ENCODE measurements around the gene B4GALT5. TPM values are rescaled to one million over a fixed set of nuclear protein-coding genes. Genes with fewer than 3 reads are reported as not detected.

B4GALT5 gene
- polyA plus RNA-seq, 1 of the 3 experiments (the other 2 are of a cell fraction), result 35.1 TPM

DNA sequence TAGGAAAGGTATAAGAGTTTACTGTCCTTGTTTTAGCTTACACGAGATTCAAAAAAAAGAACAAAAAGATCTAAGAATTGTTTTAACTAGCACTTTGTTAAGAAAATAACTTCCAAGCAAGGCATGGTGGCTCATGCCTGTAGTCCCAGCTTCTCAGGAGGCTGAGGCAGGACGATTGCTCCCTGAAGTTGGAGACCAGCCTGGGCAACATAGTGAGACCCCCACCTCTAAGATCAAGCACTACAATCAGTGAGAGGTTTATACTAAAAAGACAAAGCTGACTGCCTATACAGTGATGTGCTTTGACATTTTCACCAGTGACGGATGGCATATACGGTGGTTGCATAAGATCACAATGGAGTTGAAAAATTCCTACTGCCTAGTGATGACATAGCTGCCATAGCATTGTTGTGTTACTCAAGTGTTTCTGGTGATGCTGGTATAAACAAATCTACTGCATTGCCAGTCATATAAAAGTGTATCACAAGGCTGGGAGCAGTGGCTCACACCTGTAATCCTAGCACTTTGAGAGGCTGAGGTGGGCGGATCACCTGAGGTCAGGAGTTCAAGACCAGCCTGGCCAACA, 68.6 kb downstream of the B4GALT5 start:
- 88% methylated on average over 5 of the region's 5 CpGs for WGBS (ENCODE audit: low lambda C conversion rate)
- POLR2A ChIA-PET, result no interaction called here
- Histone ChIP-seq H3K9me2 (no peaks in the 10 kb centered on the region), H3K4me1 (ENCODE audit: control insufficient read depth in 1 of 2, insufficient read depth in 2 of 2, low read depth in 1 of 2, low read length in 1 of 2) (peaks cover 5 to 12% of the 10 kb centered on the region in 2 experiments; a peak in 2 of 4 replicates), H3K4me3 (ENCODE audit: low read depth in 2 of 2, low read length in 1 of 2) (no peak overlapping the region), H3K79me2 (ENCODE audit: insufficient read depth) (no peaks in the 10 kb centered on the region), H3K9me3 (no peaks in the 10 kb centered on the region), H3K4me2 (no peak overlapping the region), H3K27ac (ENCODE audit: low read depth in 2 of 2, low read length in 1 of 2) (no peak overlapping the region), H3K36me3 (replicated peaks in 1 of 2; ENCODE audit: control insufficient read depth in 1 of 2, insufficient read depth in 2 of 2, low read length in 1 of 2) (peaks cover 55 to 65% of the 10 kb centered on the region in 2 experiments), H4K20me1 (ENCODE audit: insufficient read depth) (no peaks in the 10 kb centered on the region), H2AFZ (ENCODE audit: low read depth) (no peak overlapping the region), H3K9ac (no peak overlapping the region), H3K27me3 (ENCODE audit: insufficient read depth) (no peaks in the 10 kb centered on the region), H3F3A (replicated peaks; ENCODE audit: insufficient read depth) (peaks cover 5% of the 10 kb centered on the region)
- no peak for DNase-seq
- CTCF ChIA-PET, result interaction anchor here (0.6 to 1.9 kb wide), 2 partner anchors 29 to 201 kb away, joined by 3 to 9 read pairs; no protein-coding TSS in a partner anchor
- TF ChIP-seq RFX5 (IDR thresholded peaks at IDR 0.05; ENCODE audit: low read length) (no peak), EP300 (IDR thresholded peaks at IDR 0.05; ENCODE audit: borderline replicate concordance in 1 of 2, low read depth in 1 of 2, low read length in 1 of 2) (no peak), FOXM1 (IDR thresholded peaks at IDR 0.05; ENCODE audit: low read depth) (no peak), GATA2 (CRISPR knock-in tag; IDR thresholded peaks at IDR 0.05) (no peak), CHD2 (IDR thresholded peaks at IDR 0.05; ENCODE audit: low read length, partially characterized antibody) (no peak), JUND (IDR thresholded peaks at IDR 0.05) (no peak), TEAD4 (IDR thresholded peaks at IDR 0.05; ENCODE audit: borderline replicate concordance, insufficient read depth) (no peak), TCF12 (IDR thresholded peaks at IDR 0.05) (no peak), RCOR1 (IDR thresholded peaks at IDR 0.05; ENCODE audit: low read length) (no peak), POLR2AphosphoS5 (IDR thresholded peaks at IDR 0.05; ENCODE audit: low read depth, low read length) (no peak), FOXJ3 (CRISPR knock-in tag; IDR thresholded peaks at IDR 0.05) (no peak)
- TF ChIP-seq, protein P1, sequence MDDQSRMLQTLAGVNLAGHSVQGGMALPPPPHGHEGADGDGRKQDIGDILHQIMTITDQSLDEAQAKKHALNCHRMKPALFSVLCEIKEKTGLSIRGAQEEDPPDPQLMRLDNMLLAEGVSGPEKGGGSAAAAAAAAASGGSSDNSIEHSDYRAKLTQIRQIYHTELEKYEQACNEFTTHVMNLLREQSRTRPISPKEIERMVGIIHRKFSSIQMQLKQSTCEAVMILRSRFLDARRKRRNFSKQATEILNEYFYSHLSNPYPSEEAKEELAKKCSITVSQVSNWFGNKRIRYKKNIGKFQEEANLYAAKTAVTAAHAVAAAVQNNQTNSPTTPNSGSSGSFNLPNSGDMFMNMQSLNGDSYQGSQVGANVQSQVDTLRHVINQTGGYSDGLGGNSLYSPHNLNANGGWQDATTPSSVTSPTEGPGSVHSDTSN (IDR thresholded peaks at IDR 0.05), result no peak
- TF ChIP-seq, protein P2, sequence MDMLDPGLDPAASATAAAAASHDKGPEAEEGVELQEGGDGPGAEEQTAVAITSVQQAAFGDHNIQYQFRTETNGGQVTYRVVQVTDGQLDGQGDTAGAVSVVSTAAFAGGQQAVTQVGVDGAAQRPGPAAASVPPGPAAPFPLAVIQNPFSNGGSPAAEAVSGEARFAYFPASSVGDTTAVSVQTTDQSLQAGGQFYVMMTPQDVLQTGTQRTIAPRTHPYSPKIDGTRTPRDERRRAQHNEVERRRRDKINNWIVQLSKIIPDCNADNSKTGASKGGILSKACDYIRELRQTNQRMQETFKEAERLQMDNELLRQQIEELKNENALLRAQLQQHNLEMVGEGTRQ (IDR thresholded peaks at IDR 0.05; ENCODE audit: borderline replicate concordance, low read depth, low read length), result no peak

DNA sequence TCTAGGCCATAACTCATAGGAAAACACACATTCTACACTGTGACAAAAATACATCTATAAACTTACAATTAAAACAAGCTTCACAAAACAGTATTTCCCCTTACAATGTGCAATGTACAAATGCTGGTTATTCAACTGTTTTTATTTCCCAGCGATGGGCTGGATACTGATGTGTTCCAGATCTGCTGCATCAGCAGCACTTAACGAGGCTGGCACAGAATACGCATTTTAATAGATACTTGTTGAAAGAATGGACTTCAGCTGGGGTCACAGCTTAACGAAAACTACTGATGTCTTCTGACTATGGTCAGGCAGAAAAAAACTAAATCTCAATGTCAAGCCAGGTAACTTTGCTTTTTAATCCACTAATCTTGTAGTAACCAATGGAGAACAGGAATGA, 70.9 kb downstream of the B4GALT5 start:
- Histone ChIP-seq H4K20me1 (ENCODE audit: insufficient read depth) (no peaks in the 10 kb centered on the region), H3K9me3 (no peaks in the 10 kb centered on the region), H3K4me1 (ENCODE audit: control insufficient read depth in 1 of 2, insufficient read depth in 2 of 2, low read depth in 1 of 2, low read length in 1 of 2) (peaks cover 5 to 6% of the 10 kb centered on the region in 2 experiments; a peak in 2 of 4 replicates), H3K27ac (ENCODE audit: low read depth in 2 of 2, low read length in 1 of 2) (no peak overlapping the region), H3K27me3 (ENCODE audit: insufficient read depth) (no peaks in the 10 kb centered on the region), H3K79me2 (ENCODE audit: insufficient read depth) (no peaks in the 10 kb centered on the region), H3K9me2 (no peaks in the 10 kb centered on the region), H3K9ac (no peak overlapping the region), H3K4me2 (no peak overlapping the region), H3K4me3 (ENCODE audit: low read depth in 2 of 2, low read length in 1 of 2) (no peak overlapping the region), H3K36me3 (replicated peaks in 1 of 2; ENCODE audit: control insufficient read depth in 1 of 2, insufficient read depth in 2 of 2, low read length in 1 of 2) (peaks cover 53 to 64% of the 10 kb centered on the region in 2 experiments), H2AFZ (ENCODE audit: low read depth) (no peak overlapping the region), H3F3A (replicated peaks; ENCODE audit: insufficient read depth) (peaks cover 5% of the 10 kb centered on the region)
- 98% methylated on average over 4 of the region's 4 CpGs for WGBS (ENCODE audit: low lambda C conversion rate)
- CTCF ChIA-PET, result interaction anchor here (0.8 to 2.3 kb wide), 5 partner anchors 9 to 246 kb away, joined by 3 to 18 read pairs (median 3); no protein-coding TSS in a partner anchor
- DNase-seq, result no peak
- POLR2A ChIA-PET, result no interaction called here
- TF ChIP-seq TEAD4 (IDR thresholded peaks at IDR 0.05; ENCODE audit: borderline replicate concordance, insufficient read depth), result no peak
- TF ChIP-seq, protein P3, sequence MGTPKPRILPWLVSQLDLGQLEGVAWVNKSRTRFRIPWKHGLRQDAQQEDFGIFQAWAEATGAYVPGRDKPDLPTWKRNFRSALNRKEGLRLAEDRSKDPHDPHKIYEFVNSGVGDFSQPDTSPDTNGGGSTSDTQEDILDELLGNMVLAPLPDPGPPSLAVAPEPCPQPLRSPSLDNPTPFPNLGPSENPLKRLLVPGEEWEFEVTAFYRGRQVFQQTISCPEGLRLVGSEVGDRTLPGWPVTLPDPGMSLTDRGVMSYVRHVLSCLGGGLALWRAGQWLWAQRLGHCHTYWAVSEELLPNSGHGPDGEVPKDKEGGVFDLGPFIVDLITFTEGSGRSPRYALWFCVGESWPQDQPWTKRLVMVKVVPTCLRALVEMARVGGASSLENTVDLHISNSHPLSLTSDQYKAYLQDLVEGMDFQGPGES (IDR thresholded peaks at IDR 0.05; ENCODE audit: low read depth, low read length), result no peak
- TF ChIP-seq RCOR1 (IDR thresholded peaks at IDR 0.05; ENCODE audit: low read length), result no peak
- TF ChIP-seq GABPA (IDR thresholded peaks at IDR 0.05; ENCODE audit: low read depth), result no peak
- TF ChIP-seq EP300 (IDR thresholded peaks at IDR 0.05; ENCODE audit: borderline replicate concordance in 1 of 2, low read depth in 1 of 2, low read length in 1 of 2), result no peak
- TF ChIP-seq RFX5 (IDR thresholded peaks at IDR 0.05; ENCODE audit: low read length), result no peak
- TF ChIP-seq, protein P2 (IDR thresholded peaks at IDR 0.05; ENCODE audit: borderline replicate concordance, low read depth, low read length), result no peak
- no peak for TF ChIP-seq FOSL2 (IDR thresholded peaks at IDR 0.05; ENCODE audit: borderline replicate concordance, low read depth)
- no peak for TF ChIP-seq FOXM1 (IDR thresholded peaks at IDR 0.05; ENCODE audit: low read depth)
- TF ChIP-seq, protein P4, sequence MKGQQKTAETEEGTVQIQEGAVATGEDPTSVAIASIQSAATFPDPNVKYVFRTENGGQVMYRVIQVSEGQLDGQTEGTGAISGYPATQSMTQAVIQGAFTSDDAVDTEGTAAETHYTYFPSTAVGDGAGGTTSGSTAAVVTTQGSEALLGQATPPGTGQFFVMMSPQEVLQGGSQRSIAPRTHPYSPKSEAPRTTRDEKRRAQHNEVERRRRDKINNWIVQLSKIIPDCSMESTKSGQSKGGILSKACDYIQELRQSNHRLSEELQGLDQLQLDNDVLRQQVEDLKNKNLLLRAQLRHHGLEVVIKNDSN (IDR thresholded peaks at IDR 0.05; ENCODE audit: borderline replicate concordance, low read depth), result no peak
- no peak for TF ChIP-seq SIN3A (IDR thresholded peaks at IDR 0.05; ENCODE audit: borderline replicate concordance, low read depth, low read length)
- no peak for TF ChIP-seq SMC3 (IDR thresholded peaks at IDR 0.05; ENCODE audit: low read depth, low read length)
- no peak for TF ChIP-seq TCF12 (IDR thresholded peaks at IDR 0.05)
- no peak for TF ChIP-seq ELF1 (IDR thresholded peaks at IDR 0.05)

All from SK-N-SH (cell line).